ENCODE results near the gene MYH1.

- TF ChIP-seq, protein P1, sequence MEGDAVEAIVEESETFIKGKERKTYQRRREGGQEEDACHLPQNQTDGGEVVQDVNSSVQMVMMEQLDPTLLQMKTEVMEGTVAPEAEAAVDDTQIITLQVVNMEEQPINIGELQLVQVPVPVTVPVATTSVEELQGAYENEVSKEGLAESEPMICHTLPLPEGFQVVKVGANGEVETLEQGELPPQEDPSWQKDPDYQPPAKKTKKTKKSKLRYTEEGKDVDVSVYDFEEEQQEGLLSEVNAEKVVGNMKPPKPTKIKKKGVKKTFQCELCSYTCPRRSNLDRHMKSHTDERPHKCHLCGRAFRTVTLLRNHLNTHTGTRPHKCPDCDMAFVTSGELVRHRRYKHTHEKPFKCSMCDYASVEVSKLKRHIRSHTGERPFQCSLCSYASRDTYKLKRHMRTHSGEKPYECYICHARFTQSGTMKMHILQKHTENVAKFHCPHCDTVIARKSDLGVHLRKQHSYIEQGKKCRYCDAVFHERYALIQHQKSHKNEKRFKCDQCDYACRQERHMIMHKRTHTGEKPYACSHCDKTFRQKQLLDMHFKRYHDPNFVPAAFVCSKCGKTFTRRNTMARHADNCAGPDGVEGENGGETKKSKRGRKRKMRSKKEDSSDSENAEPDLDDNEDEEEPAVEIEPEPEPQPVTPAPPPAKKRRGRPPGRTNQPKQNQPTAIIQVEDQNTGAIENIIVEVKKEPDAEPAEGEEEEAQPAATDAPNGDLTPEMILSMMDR (conservative IDR thresholded peaks at IDR 0.05; ENCODE audit: low read length): no peak
- no peak for TF ChIP-seq EZH2phosphoT487 (IDR thresholded peaks at IDR 0.05; ENCODE audit: borderline replicate concordance)
Observed at GRCh38 chr17:10512856-10513255, 5.5 kb downstream of the MYH1 start.

Data from Loucy (cell line).